HCT116 (cell line): ENCODE measurements around the gene SLIT1. TPM values are rescaled to one million over a fixed set of nuclear protein-coding genes. Genes with fewer than 3 reads are reported as not detected.

Experiments
- ATAC-seq: fragments of 200-7000 bp; cut with Tn5 transposase; 2 replicates; pipeline ENCODE4 v1.9.1; 2020; ENCODE audit warnings: mild to moderate bottlenecking, moderate library complexity
- BruUV-seq: library from RNA; stranded (reverse); fragments of 400-500 nt; replicated peaks from 2 replicates; lab custom pipeline; 2021; lab: Mats Ljungman, UMichigan
- CTCF ChIA-PET: fragments of 300-600 bp; sonication (Branson Sonifier 250); formaldehyde crosslinking; loops from one replicate; lab custom pipeline; 2021; ENCODE audit warnings: antibody characterized with exemption; lab: Charles Lee
- POLR2A ChIA-PET: fragments of 300-600, 350-600 bp; sonication (Branson Sonifier 250); formaldehyde crosslinking; loops from one replicate; lab custom pipeline; 2021; ENCODE audit warnings: antibody characterized with exemption; lab: Charles Lee
- RAD21 ChIA-PET, 2 experiments: fragments of 300-600 bp; sonication (Branson Sonifier 250); formaldehyde crosslinking; loops; one replicate each; lab custom pipeline; 2023; ENCODE audit warnings: low total read pairs in 2 of 2; ENCODE audit not compliant: uncharacterized antibody in 2 of 2, unreplicated experiment in 2 of 2, low non-redundant PET in 1 of 2; lab: Charles Lee
- DNase-seq: peaks from one replicate; pipeline ENCODE4 v3.0.0-alpha.2; 2010; ENCODE audit warnings: low read depth, low spot score
- H2AFZ ChIP-seq: fragments of 200-600 bp; shearing (Covaris generic), sonication (generic); 2 replicates; pipeline ENCODE4 v1.6.1; 2017; ENCODE audit warnings: low read depth, mixed run types, mixed read lengths, antibody characterized with exemption, low read length; ENCODE audit not compliant: poor library complexity, severe bottlenecking
- H3K27ac ChIP-seq: 2 replicates; pipeline ENCODE4 v1.5.1; 2012; ENCODE audit warnings: low read depth, low read length
- H3K27me3 ChIP-seq: fragments of 200-600 bp; sonication (generic); 2 replicates; pipeline ENCODE4 v1.6.1; 2016; ENCODE audit warnings: mixed run types, low read length, mixed read lengths; ENCODE audit not compliant: insufficient read depth
- H3K36me3 ChIP-seq, 2 experiments: fragments of 200-500 bp in 1 of 2; fragments of 200-600 bp in 1 of 2; sonication (Bioruptor generic) in 1 of 2; sonication (generic) in 1 of 2; 2 replicates each; pipeline versions ENCODE4 v1.5.1 to v1.6.1; 2014 to 2016; ENCODE audit warnings: low read length in 2 of 2, inconsistent platforms in 1 of 2, mixed read lengths in 1 of 2, mixed run types in 1 of 2; ENCODE audit not compliant: insufficient read depth in 2 of 2, control insufficient read depth in 1 of 2
- H3K4me1 ChIP-seq, 2 experiments: fragments of 200-600 bp in 1 of 2; sonication (generic) in 1 of 2; 2 replicates each; pipeline versions ENCODE4 v1.5.1 to v1.6.1; 2012 to 2017; ENCODE audit warnings: low read length in 2 of 2, inconsistent platforms in 1 of 2, mild to moderate bottlenecking in 1 of 2, mixed read lengths in 1 of 2, mixed run types in 1 of 2, moderate library complexity in 1 of 2; ENCODE audit not compliant: insufficient read depth in 2 of 2, control insufficient read depth in 1 of 2
- H3K4me2 ChIP-seq: fragments of 200-600 bp; sonication (generic); 2 replicates; pipeline ENCODE4 v1.6.1; 2017; ENCODE audit warnings: mixed run types, low read length, mixed read lengths
- H3K4me3 ChIP-seq, 2 experiments: fragments of 200-600 bp in 1 of 2; sonication (generic) in 1 of 2; replicated peaks in 1 of 2; 2 replicates each; pipeline ENCODE4 v1.5.1; 2011 to 2016; ENCODE audit warnings: low read length in 2 of 2, control low read depth in 1 of 2, low read depth in 1 of 2, mild to moderate bottlenecking in 1 of 2, mixed read lengths in 1 of 2, mixed run types in 1 of 2
- H3K79me2 ChIP-seq: fragments of 200-600 bp; sonication (generic); 2 replicates; pipeline ENCODE4 v1.6.1; 2017; ENCODE audit warnings: mild to moderate bottlenecking, mixed run types, low read length, moderate library complexity, mixed read lengths; ENCODE audit not compliant: insufficient read depth
- H3K9ac ChIP-seq: fragments of 200-600 bp; sonication (generic); 2 replicates; pipeline ENCODE4 v1.6.1; 2016; ENCODE audit warnings: low read length, mixed read lengths
- H3K9me2 ChIP-seq: fragments of 200-600 bp; sonication (generic), shearing (Covaris generic); 2 replicates; pipeline ENCODE4 v1.6.1; 2017; ENCODE audit warnings: mixed run types, mild to moderate bottlenecking, moderate library complexity; ENCODE audit not compliant: insufficient read depth
- H3K9me3 ChIP-seq, 2 experiments: fragments of 200-500 bp in 1 of 2; fragments of 200-600 bp in 1 of 2; sonication (Bioruptor generic) in 1 of 2; sonication (generic) in 1 of 2; 2 replicates each; pipeline ENCODE4 v1.6.1; 2014 to 2017; ENCODE audit warnings: low read length in 2 of 2, mixed read lengths in 2 of 2, inconsistent platforms in 1 of 2, low read depth in 1 of 2, mild to moderate bottlenecking in 1 of 2, mixed run types in 1 of 2, moderate library complexity in 1 of 2; ENCODE audit not compliant: control insufficient read depth in 1 of 2, insufficient read depth in 1 of 2
- H4K20me1 ChIP-seq: fragments of 200-600 bp; sonication (generic), shearing (Covaris generic); 2 replicates; pipeline ENCODE4 v1.6.1; 2017; ENCODE audit warnings: mixed run types, mild to moderate bottlenecking, moderate library complexity; ENCODE audit not compliant: insufficient read depth
- CEBPB ChIP-seq: IDR thresholded peaks from 2 replicates; pipeline ENCODE4 v1.6.1; 2012; ENCODE audit warnings: low read depth
- ELF1 ChIP-seq: IDR thresholded peaks from 2 replicates; pipeline ENCODE4 v1.6.1; 2012; ENCODE audit warnings: low read depth, borderline replicate concordance
- EZH2 ChIP-seq: fragments of 200-600 bp; sonication (generic); IDR thresholded peaks from 2 replicates; pipeline ENCODE4 v1.6.1; 2017; ENCODE audit warnings: antibody characterized with exemption, mixed run types
- EZH2phosphoT487 ChIP-seq: fragments of 200-600 bp; IDR thresholded peaks from 2 replicates; pipeline ENCODE4 v1.6.1; 2018; ENCODE audit warnings: antibody characterized with exemption, borderline replicate concordance
- FOSL1 ChIP-seq: IDR thresholded peaks from 2 replicates; pipeline ENCODE4 v1.6.1; 2012; ENCODE audit warnings: low read depth
- JUND ChIP-seq: IDR thresholded peaks from 2 replicates; pipeline ENCODE4 v1.6.1; 2012
- RAD21 ChIP-seq: IDR thresholded peaks from 2 replicates; pipeline ENCODE4 v1.6.1; 2012; ENCODE audit warnings: low read depth, mild to moderate bottlenecking
- SRF ChIP-seq: IDR thresholded peaks from 2 replicates; pipeline ENCODE4 v1.6.1; 2012; ENCODE audit warnings: low read depth
- TCF7L2 ChIP-seq: IDR thresholded peaks from 2 replicates; pipeline ENCODE4 v1.7.0; 2011; ENCODE audit warnings: borderline replicate concordance, inconsistent platforms; ENCODE audit not compliant: insufficient read depth, insufficient read length; ENCODE audit errors: extremely low read depth
- YY1 ChIP-seq: IDR thresholded peaks from 2 replicates; pipeline ENCODE4 v1.6.1; 2011; ENCODE audit warnings: low read length, low read depth, moderate library complexity, mild to moderate bottlenecking; ENCODE audit not compliant: insufficient replicate concordance; ENCODE audit errors: extremely low read depth
- ZFX ChIP-seq: fragments of 450-650 bp; IDR thresholded peaks from 2 replicates; pipeline ENCODE4 v1.6.1; 2017
- ZNF274 ChIP-seq: fragments of 200-500 bp; sonication (Bioruptor generic); IDR thresholded peaks from 2 replicates; pipeline ENCODE4 v1.6.1; 2014; ENCODE audit warnings: mild to moderate bottlenecking, low read depth, low read length, inconsistent platforms
- intact Hi-C: fragments of 100-400 bp; cut with micrococcal nuclease; formaldehyde crosslinking; loops from 2 replicates; pipeline ENCODE4 v1.10.0; 2022
- total RNA-seq: library from RNA; stranded (reverse); gene quantifications from one replicate; pipeline ENCODE4 v1.2.1, GENCODE V29; 2021; ENCODE audit not compliant: unreplicated experiment
- TF ChIP-seq, protein P1 (sequence below): IDR thresholded peaks from 2 replicates; pipeline ENCODE4 v1.6.1; 2012
- TF ChIP-seq, protein P2 (sequence below): IDR thresholded peaks from 2 replicates; pipeline ENCODE4 v1.6.1; 2012
- TF ChIP-seq, protein P3 (sequence below), 3 experiments: fragments of 200-600 bp in 1 of 3; sonication (generic) in 1 of 3; IDR thresholded peaks in 2 of 3; conservative IDR thresholded peaks in 1 of 3; 2 replicates each; pipeline ENCODE4 v1.5.1; 2012 to 2017; ENCODE audit warnings: low read depth in 2 of 3, low read length in 2 of 3, antibody characterized with exemption in 1 of 3, borderline replicate concordance in 1 of 3, control low read depth in 1 of 3, mild to moderate bottlenecking in 1 of 3, mixed read lengths in 1 of 3, mixed run types in 1 of 3, moderate library complexity in 1 of 3; ENCODE audit not compliant: insufficient read depth in 1 of 3
- TF ChIP-seq, protein P4 (sequence below): IDR thresholded peaks from 2 replicates; pipeline ENCODE4 v1.6.1; 2011; ENCODE audit warnings: mild to moderate bottlenecking, low read length, moderate library complexity; ENCODE audit not compliant: insufficient replicate concordance; ENCODE audit errors: extremely low read depth
- TF ChIP-seq, protein P5 (sequence below): IDR thresholded peaks from 2 replicates; pipeline ENCODE4 v1.6.1; 2012; ENCODE audit warnings: low read depth

Gene SLIT1
- total RNA-seq, 1 experiment from 2014 or later: 0.42 TPM

DNA sequence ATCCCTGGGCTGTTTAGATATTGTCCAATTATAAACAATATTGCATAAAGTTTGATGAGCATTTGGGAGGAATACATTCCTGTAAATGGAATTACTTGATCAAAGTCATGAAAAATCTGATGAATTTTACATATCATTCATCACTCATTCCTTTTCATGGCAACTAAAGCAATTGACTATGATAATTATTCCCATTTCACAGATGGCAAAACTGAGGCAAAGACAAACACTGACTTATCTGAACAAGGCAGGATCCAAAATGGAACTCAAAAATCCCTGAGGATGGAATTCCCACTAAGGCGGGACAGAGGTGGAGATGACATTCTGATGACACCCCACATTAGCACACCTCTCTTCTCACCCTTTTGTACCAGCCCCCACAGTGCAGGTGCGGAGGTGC lies 17.1 kb downstream of the SLIT1 start:
- ATAC-seq (no peak), DNase-seq (no peak)
- H3K9me2 ChIP-seq: no peaks in the 10 kb centered on the region
- ChIA-PET CTCF (no interaction called here), POLR2A (no interaction called here), RAD21 (no interaction called here)
- intact Hi-C loops: no loop called here
- no peak overlapping the region for H3K4me2 ChIP-seq
- no peaks in the 10 kb centered on the region for H3K9me3 ChIP-seq
- TF ChIP-seq, protein P1, sequence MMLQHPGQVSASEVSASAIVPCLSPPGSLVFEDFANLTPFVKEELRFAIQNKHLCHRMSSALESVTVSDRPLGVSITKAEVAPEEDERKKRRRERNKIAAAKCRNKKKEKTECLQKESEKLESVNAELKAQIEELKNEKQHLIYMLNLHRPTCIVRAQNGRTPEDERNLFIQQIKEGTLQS: no peak
- TF ChIP-seq ELF1: no peak
- TF ChIP-seq TCF7L2: no peak
- no peak for TF ChIP-seq CEBPB
- no peak for TF ChIP-seq RAD21
- TF ChIP-seq SRF: no peak
- TF ChIP-seq EZH2: no peak
- TF ChIP-seq, protein P2, sequence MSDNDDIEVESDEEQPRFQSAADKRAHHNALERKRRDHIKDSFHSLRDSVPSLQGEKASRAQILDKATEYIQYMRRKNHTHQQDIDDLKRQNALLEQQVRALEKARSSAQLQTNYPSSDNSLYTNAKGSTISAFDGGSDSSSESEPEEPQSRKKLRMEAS: no peak
- TF ChIP-seq JUND: no peak
- TF ChIP-seq YY1: no peak
- TF ChIP-seq ZNF274: no peak
- TF ChIP-seq, protein P3, sequence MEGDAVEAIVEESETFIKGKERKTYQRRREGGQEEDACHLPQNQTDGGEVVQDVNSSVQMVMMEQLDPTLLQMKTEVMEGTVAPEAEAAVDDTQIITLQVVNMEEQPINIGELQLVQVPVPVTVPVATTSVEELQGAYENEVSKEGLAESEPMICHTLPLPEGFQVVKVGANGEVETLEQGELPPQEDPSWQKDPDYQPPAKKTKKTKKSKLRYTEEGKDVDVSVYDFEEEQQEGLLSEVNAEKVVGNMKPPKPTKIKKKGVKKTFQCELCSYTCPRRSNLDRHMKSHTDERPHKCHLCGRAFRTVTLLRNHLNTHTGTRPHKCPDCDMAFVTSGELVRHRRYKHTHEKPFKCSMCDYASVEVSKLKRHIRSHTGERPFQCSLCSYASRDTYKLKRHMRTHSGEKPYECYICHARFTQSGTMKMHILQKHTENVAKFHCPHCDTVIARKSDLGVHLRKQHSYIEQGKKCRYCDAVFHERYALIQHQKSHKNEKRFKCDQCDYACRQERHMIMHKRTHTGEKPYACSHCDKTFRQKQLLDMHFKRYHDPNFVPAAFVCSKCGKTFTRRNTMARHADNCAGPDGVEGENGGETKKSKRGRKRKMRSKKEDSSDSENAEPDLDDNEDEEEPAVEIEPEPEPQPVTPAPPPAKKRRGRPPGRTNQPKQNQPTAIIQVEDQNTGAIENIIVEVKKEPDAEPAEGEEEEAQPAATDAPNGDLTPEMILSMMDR (IDR thresholded peaks at IDR 0.05 in 2 of 3, conservative IDR thresholded peaks at IDR 0.05 in 1 of 3; ENCODE audit: borderline replicate concordance in 1 of 3, insufficient read depth in 1 of 3, low read depth in 2 of 3, low read length in 2 of 3): no peak
- no peak for TF ChIP-seq EZH2phosphoT487
- TF ChIP-seq FOSL1: no peak
- TF ChIP-seq, protein P4, sequence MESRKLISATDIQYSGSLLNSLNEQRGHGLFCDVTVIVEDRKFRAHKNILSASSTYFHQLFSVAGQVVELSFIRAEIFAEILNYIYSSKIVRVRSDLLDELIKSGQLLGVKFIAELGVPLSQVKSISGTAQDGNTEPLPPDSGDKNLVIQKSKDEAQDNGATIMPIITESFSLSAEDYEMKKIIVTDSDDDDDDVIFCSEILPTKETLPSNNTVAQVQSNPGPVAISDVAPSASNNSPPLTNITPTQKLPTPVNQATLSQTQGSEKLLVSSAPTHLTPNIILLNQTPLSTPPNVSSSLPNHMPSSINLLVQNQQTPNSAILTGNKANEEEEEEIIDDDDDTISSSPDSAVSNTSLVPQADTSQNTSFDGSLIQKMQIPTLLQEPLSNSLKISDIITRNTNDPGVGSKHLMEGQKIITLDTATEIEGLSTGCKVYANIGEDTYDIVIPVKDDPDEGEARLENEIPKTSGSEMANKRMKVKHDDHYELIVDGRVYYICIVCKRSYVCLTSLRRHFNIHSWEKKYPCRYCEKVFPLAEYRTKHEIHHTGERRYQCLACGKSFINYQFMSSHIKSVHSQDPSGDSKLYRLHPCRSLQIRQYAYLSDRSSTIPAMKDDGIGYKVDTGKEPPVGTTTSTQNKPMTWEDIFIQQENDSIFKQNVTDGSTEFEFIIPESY: no peak
- TF ChIP-seq ZFX: no peak
- TF ChIP-seq, protein P5, sequence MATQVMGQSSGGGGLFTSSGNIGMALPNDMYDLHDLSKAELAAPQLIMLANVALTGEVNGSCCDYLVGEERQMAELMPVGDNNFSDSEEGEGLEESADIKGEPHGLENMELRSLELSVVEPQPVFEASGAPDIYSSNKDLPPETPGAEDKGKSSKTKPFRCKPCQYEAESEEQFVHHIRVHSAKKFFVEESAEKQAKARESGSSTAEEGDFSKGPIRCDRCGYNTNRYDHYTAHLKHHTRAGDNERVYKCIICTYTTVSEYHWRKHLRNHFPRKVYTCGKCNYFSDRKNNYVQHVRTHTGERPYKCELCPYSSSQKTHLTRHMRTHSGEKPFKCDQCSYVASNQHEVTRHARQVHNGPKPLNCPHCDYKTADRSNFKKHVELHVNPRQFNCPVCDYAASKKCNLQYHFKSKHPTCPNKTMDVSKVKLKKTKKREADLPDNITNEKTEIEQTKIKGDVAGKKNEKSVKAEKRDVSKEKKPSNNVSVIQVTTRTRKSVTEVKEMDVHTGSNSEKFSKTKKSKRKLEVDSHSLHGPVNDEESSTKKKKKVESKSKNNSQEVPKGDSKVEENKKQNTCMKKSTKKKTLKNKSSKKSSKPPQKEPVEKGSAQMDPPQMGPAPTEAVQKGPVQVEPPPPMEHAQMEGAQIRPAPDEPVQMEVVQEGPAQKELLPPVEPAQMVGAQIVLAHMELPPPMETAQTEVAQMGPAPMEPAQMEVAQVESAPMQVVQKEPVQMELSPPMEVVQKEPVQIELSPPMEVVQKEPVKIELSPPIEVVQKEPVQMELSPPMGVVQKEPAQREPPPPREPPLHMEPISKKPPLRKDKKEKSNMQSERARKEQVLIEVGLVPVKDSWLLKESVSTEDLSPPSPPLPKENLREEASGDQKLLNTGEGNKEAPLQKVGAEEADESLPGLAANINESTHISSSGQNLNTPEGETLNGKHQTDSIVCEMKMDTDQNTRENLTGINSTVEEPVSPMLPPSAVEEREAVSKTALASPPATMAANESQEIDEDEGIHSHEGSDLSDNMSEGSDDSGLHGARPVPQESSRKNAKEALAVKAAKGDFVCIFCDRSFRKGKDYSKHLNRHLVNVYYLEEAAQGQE: no peak
- H2AFZ ChIP-seq: no peak overlapping the region
- BruUV-seq: no TSS peak
- H3K79me2 ChIP-seq: no peaks in the 10 kb centered on the region
- H3K36me3 ChIP-seq: no peaks in the 10 kb centered on the region
- no peaks in the 10 kb centered on the region for H4K20me1 ChIP-seq
- H3K4me1 ChIP-seq: peaks cover 4 to 5% of the 10 kb centered on the region in 2 experiments; a peak in 2 of 4 replicates
- H3K27ac ChIP-seq: no peak overlapping the region
- no peaks in the 10 kb centered on the region for H3K27me3 ChIP-seq
- no peak overlapping the region for H3K4me3 ChIP-seq
- no peak overlapping the region for H3K9ac ChIP-seq
